HG02870 (cell line): Measurements from ENCODE around the gene ARHGAP15.

ENCODE experiments used
- ATAC-seq: cut with Tn5 transposase; IDR thresholded peaks from one replicate; pipeline ENCODE4 v1.9.1; 2021; ENCODE audit warnings: mild to moderate bottlenecking, moderate library complexity; ENCODE audit not compliant: unreplicated experiment

ARHGAP15 gene

GRCh38 chr2:143604566-143604959 is 475.3 kb downstream of the ARHGAP15 start:
- ATAC-seq = no peak

GRCh38 chr2:143607231-143608062 is 478.2 kb downstream of the ARHGAP15 start:
- ATAC-seq = no peak

GRCh38 chr2:143608063-143608423 is 478.8 kb downstream of the ARHGAP15 start:
- ATAC-seq = no peak

GRCh38 chr2:143608758-143609157 is 479.5 kb downstream of the ARHGAP15 start:
- ATAC-seq = no peak

- no peak for ATAC-seq
These were observed 482.1 kb downstream of the ARHGAP15 start for GRCh38 chr2:143611336-143611735.

GRCh38 chr2:143615562-143615961 is 486.3 kb downstream of the ARHGAP15 start:
- ATAC-seq = no peak

GRCh38 chr2:143616452-143616851 is 487.2 kb downstream of the ARHGAP15 start:
- no peak for ATAC-seq

GRCh38 chr2:143617803-143618415 is 488.7 kb downstream of the ARHGAP15 start:
- ATAC-seq = no peak

GRCh38 chr2:143622106-143622505 is 492.9 kb downstream of the ARHGAP15 start:
- ATAC-seq = no peak

- no peak for ATAC-seq
These were observed 494.2 kb downstream of the ARHGAP15 start for GRCh38 chr2:143623231-143623908.

GRCh38 chr2:143623909-143624260 is 494.7 kb downstream of the ARHGAP15 start:
- ATAC-seq = no peak

GRCh38 chr2:143629340-143629739 is 500.1 kb downstream of the ARHGAP15 start:
- ATAC-seq = no peak

GRCh38 chr2:143632751-143633374 is 503.6 kb downstream of the ARHGAP15 start:
- ATAC-seq = no peak

- ATAC-seq = no peak
These were observed 504.2 kb downstream of the ARHGAP15 start for GRCh38 chr2:143633419-143633818.

- ATAC-seq = no peak
These were observed 506.1 kb downstream of the ARHGAP15 start for GRCh38 chr2:143635302-143635701.

GRCh38 chr2:143635936-143636335 is 506.7 kb downstream of the ARHGAP15 start:
- ATAC-seq = no peak

- ATAC-seq = no peak
These were observed 511.6 kb downstream of the ARHGAP15 start for GRCh38 chr2:143640826-143641225.

- no peak for ATAC-seq
These were observed 516.9 kb downstream of the ARHGAP15 start for GRCh38 chr2:143645921-143646645.

- no peak for ATAC-seq
These were observed 520.1 kb downstream of the ARHGAP15 start for GRCh38 chr2:143649226-143649740.

- ATAC-seq = no peak
These were observed 523.5 kb downstream of the ARHGAP15 start for GRCh38 chr2:143652692-143653091.

GRCh38 chr2:143668234-143668633 is 539.0 kb downstream of the ARHGAP15 start:
- no peak for ATAC-seq
